Measurements from ENCODE around the gene ALDH1A2.

GRCh38 chr15:57920911-57921310 is 144.6 kb downstream of the ALDH1A2 start:
- TF ChIP-seq CTCF (conservative IDR thresholded peaks at IDR 0.05) (no peak), EZH2 (IDR thresholded peaks at IDR 0.05; ENCODE audit: low read depth) (no peak)
